Stomach (tissue), 9 donors: ENCODE data around the gene IL24. TPM values are rescaled to one million over a fixed set of nuclear protein-coding genes. Genes with fewer than 3 reads are reported as not detected.

ENCODE experiments used
- DNase-seq, 2 donors: peaks; one replicate each; pipeline versions ENCODE4 v3.0.0 to v3.0.0-alpha.2; 2013 to 2019
- H3K27ac ChIP-seq, 5 donors: fragments of 200-600 bp in 4 of 5; sonication (generic) in 4 of 5; one replicate each; pipeline ENCODE4 v1.5.1; 2013 to 2019; ENCODE audit warnings: mild to moderate bottlenecking in 1 of 5, moderate library complexity in 1 of 5
- H3K27me3 ChIP-seq, 3 donors: fragments of 200-600 bp; sonication (generic); one replicate each; pipeline ENCODE4 v1.5.1; 2017 to 2019; ENCODE audit warnings: mixed run types in 1 of 3
- H3K36me3 ChIP-seq, 4 donors: fragments of 200-600 bp; sonication (generic); 1 replicate in 3 of 4; 2 replicates in 1 of 4; pipeline ENCODE4 v1.5.1; 2016 to 2019
- H3K4me1 ChIP-seq, 4 donors: fragments of 200-600 bp; sonication (generic); one replicate each; pipeline ENCODE4 v1.5.1; 2016 to 2019
- H3K4me3 ChIP-seq, 4 donors: fragments of 200-600 bp; sonication (generic) in 3 of 4; one replicate each; pipeline ENCODE4 v1.5.1; 2016 to 2019; ENCODE audit warnings: mild to moderate bottlenecking in 1 of 4
- H3K9me3 ChIP-seq, 4 donors: fragments of 200-600 bp; sonication (generic); one replicate each; pipeline ENCODE4 v1.5.1; 2016 to 2019
- EP300 ChIP-seq: sonication (generic); formaldehyde crosslinking; IDR thresholded peaks from one replicate; pipeline ENCODE4 v1.6.1; 2017; ENCODE audit warnings: antibody characterized with exemption
- POLR2A ChIP-seq, 4 donors: fragments of 450-650 bp; IDR thresholded peaks; one replicate each; pipeline ENCODE4 v1.6.1; 2016; ENCODE audit warnings: antibody characterized with exemption in 4 of 4, control low read depth in 2 of 4, mild to moderate bottlenecking in 1 of 4, moderate library complexity in 1 of 4
- POLR2AphosphoS5 ChIP-seq, 3 donors: sonication (generic); formaldehyde crosslinking; IDR thresholded peaks; one replicate each; pipeline ENCODE4 v1.6.1; 2016; ENCODE audit warnings: antibody characterized with exemption in 3 of 3
- WGBS, 5 donors: extraction: QIAGEN DNeasy Blood & Tissue Kit in 3 of 5; methylation state at CpG; one replicate each; pipeline versions ENCODE4 v1.1.5 to v1.1.7; 2013 to 2018; 5-methylcytosine and 5-hydroxymethylcytosine counted together
- intact Hi-C: fragments of 100-400 bp; cut with DNase I; formaldehyde crosslinking; loops from one replicate; pipeline ENCODE4 v1.15.1; 2023; ENCODE audit warnings: low total_unique reads
- polyA plus RNA-seq, 3 donors: library from polyadenylated mRNA; stranded (reverse); fragments of 200-250 nt; gene quantifications; one replicate each; pipeline ENCODE4 v1.2.3, GENCODE V29; 2013
- total RNA-seq, 5 donors: library from RNA; depleted of rRNA; stranded (reverse); fragments of >200 nt; gene quantifications; one replicate each; pipeline versions ENCODE4 v1.1.0 to v1.2.3, GENCODE V29; 2014 to 2016
- TF ChIP-seq, protein P1 (sequence below), 7 experiments: fragments of 450-650 bp in 4 of 7; fragments of 200-600 bp in 3 of 7; sonication (generic) in 3 of 7; IDR thresholded peaks; one replicate each; pipeline ENCODE4 v1.5.1; 2016 to 2019; ENCODE audit warnings: antibody characterized with exemption in 7 of 7, control low read depth in 2 of 7, mild to moderate bottlenecking in 1 of 7
- donor health status: healthy with polysubstance abuse.
- donor health status: Bipolar disorder and iron deficiency.
- donor health status: healthy.

Gene IL24
- total and polyA plus RNA-seq, 8 donors, result 1.00 TPM; not detected in 7

DNA sequence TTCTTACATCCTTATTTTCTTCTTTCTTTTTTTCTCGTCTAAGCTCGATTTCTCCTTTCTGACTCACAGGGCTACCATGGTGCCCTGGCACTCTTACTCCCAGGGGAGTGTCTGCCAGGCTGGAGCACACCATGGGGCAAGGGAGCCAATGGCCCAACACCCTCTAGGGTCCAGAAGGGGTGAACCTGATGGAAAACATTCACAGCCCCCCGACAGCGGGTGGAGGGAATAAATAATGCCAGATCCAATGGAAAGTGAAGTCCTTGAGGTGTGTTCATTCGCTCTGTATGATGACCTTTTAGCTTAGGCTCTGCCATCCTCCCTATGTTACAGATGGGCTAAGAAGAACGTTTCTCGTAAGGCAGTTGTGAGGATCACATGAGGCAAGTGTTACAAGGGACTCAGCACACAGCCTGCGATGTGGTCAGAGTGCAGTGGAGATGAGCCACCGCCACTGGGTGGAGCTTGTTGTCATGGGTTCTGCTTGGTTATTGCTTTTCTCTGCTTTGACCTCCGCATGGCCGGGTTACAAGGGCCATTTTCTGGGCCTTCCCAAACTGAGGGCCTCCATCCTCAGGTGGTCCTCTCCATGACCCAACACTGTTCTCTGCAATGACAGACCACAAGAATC is 28.0 kb downstream of the IL24 start:
- DNase-seq, result peak; percentile 52 to 71
- Histone ChIP-seq H3K27ac (peak overlapping the region in 4 of 5 donors; percentile 10 to 57 (median 36)), H3K4me1 (peaks cover 5 to 27% (median 15%) of the 10 kb centered on the region in 4 donors), H3K4me3 (no peak overlapping the region), H3K27me3 (no peaks in the 10 kb centered on the region), H3K36me3 (peaks cover 0 to 16% (median 7%) of the 10 kb centered on the region in 4 donors), H3K9me3 (no peaks in the 10 kb centered on the region)
- no peak for TF ChIP-seq POLR2A (IDR thresholded peaks at IDR 0.05)
- TF ChIP-seq EP300, result no peak
- TF ChIP-seq, protein P1, sequence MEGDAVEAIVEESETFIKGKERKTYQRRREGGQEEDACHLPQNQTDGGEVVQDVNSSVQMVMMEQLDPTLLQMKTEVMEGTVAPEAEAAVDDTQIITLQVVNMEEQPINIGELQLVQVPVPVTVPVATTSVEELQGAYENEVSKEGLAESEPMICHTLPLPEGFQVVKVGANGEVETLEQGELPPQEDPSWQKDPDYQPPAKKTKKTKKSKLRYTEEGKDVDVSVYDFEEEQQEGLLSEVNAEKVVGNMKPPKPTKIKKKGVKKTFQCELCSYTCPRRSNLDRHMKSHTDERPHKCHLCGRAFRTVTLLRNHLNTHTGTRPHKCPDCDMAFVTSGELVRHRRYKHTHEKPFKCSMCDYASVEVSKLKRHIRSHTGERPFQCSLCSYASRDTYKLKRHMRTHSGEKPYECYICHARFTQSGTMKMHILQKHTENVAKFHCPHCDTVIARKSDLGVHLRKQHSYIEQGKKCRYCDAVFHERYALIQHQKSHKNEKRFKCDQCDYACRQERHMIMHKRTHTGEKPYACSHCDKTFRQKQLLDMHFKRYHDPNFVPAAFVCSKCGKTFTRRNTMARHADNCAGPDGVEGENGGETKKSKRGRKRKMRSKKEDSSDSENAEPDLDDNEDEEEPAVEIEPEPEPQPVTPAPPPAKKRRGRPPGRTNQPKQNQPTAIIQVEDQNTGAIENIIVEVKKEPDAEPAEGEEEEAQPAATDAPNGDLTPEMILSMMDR (IDR thresholded peaks at IDR 0.05), result no peak
- no peak for TF ChIP-seq POLR2AphosphoS5 (IDR thresholded peaks at IDR 0.05)
- WGBS, 5 donors, result 75 to 85% (median 79%) methylated on average over 11 of the region's 11 CpGs
- intact Hi-C loops, result no loop called here

DNA sequence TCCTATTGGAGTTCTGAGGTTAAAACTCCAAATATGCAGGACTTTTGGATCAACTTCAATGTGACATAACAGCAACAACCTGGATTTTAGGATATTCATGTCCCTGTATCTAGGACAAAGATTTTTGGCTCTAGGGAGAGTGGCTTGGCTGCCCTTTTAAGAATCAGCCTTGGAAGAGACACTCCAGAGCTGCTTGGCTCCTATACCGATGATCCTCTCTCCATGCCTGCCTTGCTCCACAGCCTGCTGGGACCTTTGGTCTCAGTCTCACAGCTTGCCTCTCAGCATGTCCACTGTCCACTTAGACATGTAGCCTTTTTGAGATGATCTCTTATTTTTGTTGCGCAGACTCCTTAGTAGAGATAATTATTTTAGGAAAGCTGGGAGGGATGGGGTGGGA is 29.0 kb downstream of the IL24 start:
- 69 to 95% (median 92%) methylated on average over 2 of the region's 2 CpGs for WGBS, 5 donors
- Histone ChIP-seq H3K4me3 (no peak overlapping the region), H3K36me3 (peaks cover 0 to 27% (median 12%) of the 10 kb centered on the region in 4 donors), H3K27me3 (no peaks in the 10 kb centered on the region), H3K27ac (peak overlapping the region in 1 of 5 donors; percentile 53), H3K9me3 (no peaks in the 10 kb centered on the region), H3K4me1 (peaks cover 5 to 28% (median 15%) of the 10 kb centered on the region in 4 donors)
- intact Hi-C loops, result no loop called here
- TF ChIP-seq POLR2A (IDR thresholded peaks at IDR 0.05) (no peak), POLR2AphosphoS5 (IDR thresholded peaks at IDR 0.05) (no peak), EP300 (no peak)
- TF ChIP-seq, protein P1 (IDR thresholded peaks at IDR 0.05), result no peak
- no peak for DNase-seq

DNA sequence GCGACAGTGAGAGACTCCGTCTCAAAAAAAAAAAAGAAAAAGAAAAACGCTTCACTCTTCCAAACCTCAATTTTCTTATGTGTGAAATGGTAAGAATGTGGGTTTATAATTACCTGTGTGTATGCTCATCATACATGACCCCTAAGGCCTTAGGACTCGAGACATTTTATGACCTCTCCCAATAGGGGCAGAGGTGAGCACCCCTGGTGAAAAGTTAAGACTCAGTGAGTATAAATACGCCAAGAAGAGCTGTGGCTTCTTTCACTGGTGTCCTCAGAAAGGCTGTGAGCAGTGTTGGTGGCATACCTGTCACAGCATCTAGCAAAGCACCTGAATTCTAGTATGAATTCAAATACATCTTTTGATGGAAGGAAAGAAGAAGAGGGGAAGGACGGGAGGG is 32.3 kb downstream of the IL24 start:
- peaks cover 0 to 13% (median 4%) of the 10 kb centered on the region in 4 donors for H3K4me1 ChIP-seq
- peaks cover 0 to 59% (median 27%) of the 10 kb centered on the region in 4 donors for H3K36me3 ChIP-seq
- H3K27ac ChIP-seq, result no peak overlapping the region
- TF ChIP-seq, protein P1 (IDR thresholded peaks at IDR 0.05), result no peak
- no peak for TF ChIP-seq POLR2AphosphoS5 (IDR thresholded peaks at IDR 0.05)
- TF ChIP-seq EP300, result no peak
- TF ChIP-seq POLR2A (IDR thresholded peaks at IDR 0.05), result no peak
- H3K4me3 ChIP-seq, result no peak overlapping the region
- H3K27me3 ChIP-seq, result no peaks in the 10 kb centered on the region
- 80 to 84% (median 82%) methylated on average over 6 of the region's 6 CpGs for WGBS, 5 donors
- intact Hi-C loops, result no loop called here
- no peak for DNase-seq
- H3K9me3 ChIP-seq, result no peaks in the 10 kb centered on the region

DNA sequence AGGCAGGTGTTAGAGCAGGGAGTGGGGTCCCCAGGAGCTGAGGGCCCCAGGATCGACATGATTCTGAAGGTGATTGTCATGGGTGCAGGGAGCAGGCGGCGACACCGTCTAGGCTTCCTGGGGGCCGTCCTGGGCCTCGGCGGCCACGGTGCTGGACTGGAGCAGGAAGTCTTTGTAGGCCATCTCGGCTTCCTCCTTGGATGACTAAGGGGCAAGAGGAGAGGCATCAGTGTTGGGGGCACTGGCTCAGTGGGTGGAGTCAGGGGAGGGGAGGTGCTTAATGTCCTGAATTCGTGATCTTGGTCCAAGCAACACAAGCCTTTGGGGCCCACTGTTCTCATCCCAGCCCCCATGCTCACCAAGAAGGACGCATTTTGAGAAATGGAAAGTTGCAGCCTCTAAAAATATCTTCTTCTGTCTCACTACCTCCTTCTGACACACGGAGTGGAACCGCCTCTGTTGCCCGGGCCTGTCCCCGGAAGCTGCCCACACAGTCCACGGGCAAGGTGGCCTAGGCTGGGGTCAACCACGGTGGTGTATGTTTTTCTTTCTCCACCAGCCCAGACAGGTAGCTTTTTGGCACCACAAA is 33.1 kb downstream of the IL24 start:
- peak in 1 of 2 donors; percentile 16 for DNase-seq
- no peak for TF ChIP-seq POLR2AphosphoS5 (IDR thresholded peaks at IDR 0.05)
- peaks cover 0 to 17% (median 4%) of the 10 kb centered on the region in 4 donors for H3K4me1 ChIP-seq
- H3K9me3 ChIP-seq, result no peaks in the 10 kb centered on the region
- 68 to 79% (median 72%) methylated on average over 10 to 17 of the region's 17 CpGs for WGBS, 5 donors
- no peak overlapping the region for H3K4me3 ChIP-seq
- peak overlapping the region in 1 of 5 donors; percentile 13 for H3K27ac ChIP-seq
- peaks cover 0 to 67% (median 31%) of the 10 kb centered on the region in 4 donors for H3K36me3 ChIP-seq
- H3K27me3 ChIP-seq, result no peaks in the 10 kb centered on the region
- intact Hi-C loops, result no loop called here

- peak overlapping the region in 1 of 5 donors; percentile 18 for H3K27ac ChIP-seq
- H3K4me1 ChIP-seq, result peaks cover 0 to 24% (median 4%) of the 10 kb centered on the region in 4 donors
- H3K36me3 ChIP-seq, result peaks cover 0 to 81% (median 34%) of the 10 kb centered on the region in 4 donors
- H3K4me3 ChIP-seq, result no peak overlapping the region
- WGBS, 5 donors, result 84 to 90% (median 88%) methylated on average over 6 of the region's 6 CpGs
- intact Hi-C loops, result no loop called here
- no peak for TF ChIP-seq EP300
- no peak for TF ChIP-seq POLR2AphosphoS5 (IDR thresholded peaks at IDR 0.05)
- TF ChIP-seq, protein P1 (IDR thresholded peaks at IDR 0.05), result no peak
- TF ChIP-seq POLR2A (IDR thresholded peaks at IDR 0.05), result no peak
- H3K9me3 ChIP-seq, result no peaks in the 10 kb centered on the region
- H3K27me3 ChIP-seq, result no peaks in the 10 kb centered on the region
- DNase-seq, result no peak
These were observed 34.5 kb downstream of the IL24 start for GRCh38 chr1:206931709-206932108.
